Measurements from ENCODE around the gene PLA2G4D.

The PLA2G4D gene

GRCh38 chr15:42137461-42138261 lies 43.3 kb upstream of the PLA2G4D start:
- Histone ChIP-seq H4K20me1 (ENCODE audit: insufficient read depth) (no peaks in the 10 kb centered on the region), H3K4me1 (ENCODE audit: low read depth, poor library complexity, severe bottlenecking) (no peaks in the 10 kb centered on the region), H3K4me2 (no peak overlapping the region)

GRCh38 chr15:42136513-42136912 lies 42.2 kb upstream of the PLA2G4D start:
- Histone ChIP-seq H2AFZ (ENCODE audit: low read depth) (no peak overlapping the region), H3K4me1 (ENCODE audit: low read depth, poor library complexity, severe bottlenecking) (no peaks in the 10 kb centered on the region), H4K20me1 (ENCODE audit: insufficient read depth) (no peaks in the 10 kb centered on the region), H3K36me3 (ENCODE audit: insufficient read depth) (no peaks in the 10 kb centered on the region), H3K79me2 (ENCODE audit: insufficient read depth, low read depth) (no peaks in the 10 kb centered on the region), H3K4me2 (no peak overlapping the region), H3K4me3 (IDR thresholded peaks at IDR 0.05; ENCODE audit: insufficient read depth, low read depth, low read length) (no peak overlapping the region), H3K27me3 (ENCODE audit: insufficient read depth, low read depth) (no peaks in the 10 kb centered on the region), H3K27ac (no peak overlapping the region), H3K9ac (no peak overlapping the region)
- no peak for TF ChIP-seq CTCF (conservative IDR thresholded peaks at IDR 0.05; ENCODE audit: low read depth, low read length)

More at GRCh38 chr15:42137461-42138261, 43.3 kb upstream of the PLA2G4D start:
- H3K79me2 ChIP-seq (ENCODE audit: insufficient read depth, low read depth): no peaks in the 10 kb centered on the region
- H3K27ac ChIP-seq: no peak overlapping the region
- H3K27me3 ChIP-seq (ENCODE audit: insufficient read depth, low read depth): no peaks in the 10 kb centered on the region
- H3K9ac ChIP-seq: no peak overlapping the region
- no peak overlapping the region for H3K4me3 ChIP-seq (IDR thresholded peaks at IDR 0.05; ENCODE audit: insufficient read depth, low read depth, low read length)
- H3K36me3 ChIP-seq (ENCODE audit: insufficient read depth): no peaks in the 10 kb centered on the region
- TF ChIP-seq CTCF (conservative IDR thresholded peaks at IDR 0.05; ENCODE audit: low read depth, low read length): peak; percentile 73
- no peak overlapping the region for H2AFZ ChIP-seq (ENCODE audit: low read depth)

GRCh38 chr15:42135351-42135750 lies 41.0 kb upstream of the PLA2G4D start:
- Histone ChIP-seq H4K20me1 (ENCODE audit: insufficient read depth) (no peaks in the 10 kb centered on the region), H3K4me3 (IDR thresholded peaks at IDR 0.05; ENCODE audit: insufficient read depth, low read depth, low read length) (no peak overlapping the region), H3K4me1 (ENCODE audit: low read depth, poor library complexity, severe bottlenecking) (no peaks in the 10 kb centered on the region), H3K27me3 (ENCODE audit: insufficient read depth, low read depth) (no peaks in the 10 kb centered on the region), H3K27ac (no peak overlapping the region), H3K79me2 (ENCODE audit: insufficient read depth, low read depth) (no peaks in the 10 kb centered on the region), H3K36me3 (ENCODE audit: insufficient read depth) (no peaks in the 10 kb centered on the region), H3K4me2 (no peak overlapping the region), H3K9ac (no peak overlapping the region), H2AFZ (ENCODE audit: low read depth) (no peak overlapping the region)
- no peak for TF ChIP-seq CTCF (conservative IDR thresholded peaks at IDR 0.05; ENCODE audit: low read depth, low read length)

- Histone ChIP-seq H4K20me1 (ENCODE audit: insufficient read depth) (no peaks in the 10 kb centered on the region), H3K36me3 (ENCODE audit: insufficient read depth) (no peaks in the 10 kb centered on the region), H3K4me2 (no peak overlapping the region), H3K4me1 (ENCODE audit: low read depth, poor library complexity, severe bottlenecking) (no peaks in the 10 kb centered on the region), H3K79me2 (ENCODE audit: insufficient read depth, low read depth) (no peaks in the 10 kb centered on the region), H3K27me3 (ENCODE audit: insufficient read depth, low read depth) (no peaks in the 10 kb centered on the region), H3K9ac (no peak overlapping the region), H2AFZ (ENCODE audit: low read depth) (no peak overlapping the region), H3K27ac (no peak overlapping the region), H3K4me3 (IDR thresholded peaks at IDR 0.05; ENCODE audit: insufficient read depth, low read depth, low read length) (no peak overlapping the region)
- TF ChIP-seq CTCF (conservative IDR thresholded peaks at IDR 0.05; ENCODE audit: low read depth, low read length): no peak
These were observed 40.4 kb upstream of the PLA2G4D start for GRCh38 chr15:42134617-42135245.
